ENCODE results near the gene CFTR. TPM values are rescaled to one million over a fixed set of nuclear protein-coding genes. Genes with fewer than 3 reads are reported as not detected.

CFTR gene
- total RNA-seq, 1 donor from 2014 or later: 11.0 TPM

DNA sequence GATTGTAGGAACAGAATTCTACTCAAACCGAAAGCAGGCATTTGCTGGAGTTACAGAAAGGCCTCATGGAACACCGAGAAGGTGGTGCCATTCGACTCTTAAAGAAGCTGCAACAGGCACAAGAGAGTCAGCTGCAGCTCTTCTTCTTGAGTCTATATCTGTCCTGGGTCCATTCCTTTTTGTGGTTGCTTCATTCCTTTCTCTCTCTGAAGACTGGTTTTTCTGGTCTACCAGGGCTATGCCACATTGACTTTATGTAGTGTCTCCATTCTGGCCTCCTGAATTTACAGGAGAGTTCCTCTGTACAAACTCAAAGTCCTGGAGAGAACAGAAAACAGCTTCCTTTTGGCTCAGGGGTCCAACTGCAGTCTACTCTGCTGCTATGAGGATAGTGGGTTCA lies 132.8 kb downstream of the CFTR start:
- H3K4me3 Mint-ChIP-seq: peak overlapping the region; percentile 55
- H3K27me3 Mint-ChIP-seq: no peaks in the 10 kb centered on the region
- H3K36me3 Mint-ChIP-seq: no peaks in the 10 kb centered on the region
- peak overlapping the region; percentile 70 for H3K27ac Mint-ChIP-seq
- DNase-seq (ENCODE audit: extremely low spot score, unreplicated experiment): no peak
- peaks cover 3% of the 10 kb centered on the region for H3K4me1 Mint-ChIP-seq (ENCODE audit: unreplicated experiment)
- TF ChIP-seq, protein P1, sequence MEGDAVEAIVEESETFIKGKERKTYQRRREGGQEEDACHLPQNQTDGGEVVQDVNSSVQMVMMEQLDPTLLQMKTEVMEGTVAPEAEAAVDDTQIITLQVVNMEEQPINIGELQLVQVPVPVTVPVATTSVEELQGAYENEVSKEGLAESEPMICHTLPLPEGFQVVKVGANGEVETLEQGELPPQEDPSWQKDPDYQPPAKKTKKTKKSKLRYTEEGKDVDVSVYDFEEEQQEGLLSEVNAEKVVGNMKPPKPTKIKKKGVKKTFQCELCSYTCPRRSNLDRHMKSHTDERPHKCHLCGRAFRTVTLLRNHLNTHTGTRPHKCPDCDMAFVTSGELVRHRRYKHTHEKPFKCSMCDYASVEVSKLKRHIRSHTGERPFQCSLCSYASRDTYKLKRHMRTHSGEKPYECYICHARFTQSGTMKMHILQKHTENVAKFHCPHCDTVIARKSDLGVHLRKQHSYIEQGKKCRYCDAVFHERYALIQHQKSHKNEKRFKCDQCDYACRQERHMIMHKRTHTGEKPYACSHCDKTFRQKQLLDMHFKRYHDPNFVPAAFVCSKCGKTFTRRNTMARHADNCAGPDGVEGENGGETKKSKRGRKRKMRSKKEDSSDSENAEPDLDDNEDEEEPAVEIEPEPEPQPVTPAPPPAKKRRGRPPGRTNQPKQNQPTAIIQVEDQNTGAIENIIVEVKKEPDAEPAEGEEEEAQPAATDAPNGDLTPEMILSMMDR (conservative IDR thresholded peaks at IDR 0.05): no peak
- no peaks in the 10 kb centered on the region for H3K9me3 Mint-ChIP-seq

DNA sequence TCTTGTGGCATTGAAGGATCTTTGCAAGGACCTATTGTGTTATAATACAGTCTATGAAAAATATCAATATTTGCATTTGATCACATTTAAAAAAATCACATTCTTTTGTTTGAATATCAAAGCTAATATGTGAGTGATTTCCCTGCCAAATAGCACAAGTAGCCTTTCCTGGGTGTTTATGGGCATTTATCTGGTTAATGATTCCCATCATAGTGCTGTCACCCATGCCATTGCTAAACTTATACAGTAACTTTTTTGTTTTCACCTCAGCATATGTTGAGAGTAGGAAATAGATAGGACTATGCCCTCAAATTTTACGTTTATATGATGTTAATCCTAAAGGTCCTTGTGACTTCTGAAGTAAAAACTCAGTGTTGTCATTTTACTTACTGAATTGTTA lies 136.9 kb downstream of the CFTR start:
- Mint-ChIP-seq H3K4me3 (no peak overlapping the region), H3K9me3 (no peaks in the 10 kb centered on the region), H3K36me3 (no peaks in the 10 kb centered on the region), H3K27me3 (no peaks in the 10 kb centered on the region), H3K4me1 (ENCODE audit: unreplicated experiment) (peaks cover 3% of the 10 kb centered on the region), H3K27ac (no peak overlapping the region)
- TF ChIP-seq, protein P1 (conservative IDR thresholded peaks at IDR 0.05): no peak
- DNase-seq (ENCODE audit: extremely low spot score, unreplicated experiment): no peak

DNA sequence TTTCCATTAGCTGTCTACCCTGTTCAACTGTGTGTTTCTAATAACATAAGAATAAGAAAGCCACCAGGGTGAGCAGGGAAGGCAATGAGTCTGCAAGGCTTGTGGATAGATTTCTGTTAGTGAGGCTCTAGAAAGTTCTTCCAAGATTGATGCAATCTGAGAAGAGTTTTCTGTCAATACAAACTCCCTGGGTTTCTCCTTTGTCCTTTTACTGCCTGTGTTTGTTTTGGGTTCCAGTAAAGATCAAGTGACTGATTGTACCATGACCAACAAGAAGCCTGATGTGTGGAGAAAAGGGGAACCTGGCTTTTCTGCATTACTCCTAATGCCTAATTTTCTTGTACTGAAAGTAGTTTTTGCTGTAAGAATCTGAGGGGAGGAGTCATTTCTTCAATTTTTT lies 139.9 kb downstream of the CFTR start:
- TF ChIP-seq, protein P1 (conservative IDR thresholded peaks at IDR 0.05): no peak
- no peaks in the 10 kb centered on the region for H3K36me3 Mint-ChIP-seq
- H3K27ac Mint-ChIP-seq: no peak overlapping the region
- H3K9me3 Mint-ChIP-seq: no peaks in the 10 kb centered on the region
- no peaks in the 10 kb centered on the region for H3K27me3 Mint-ChIP-seq
- H3K4me1 Mint-ChIP-seq (ENCODE audit: unreplicated experiment): no peaks in the 10 kb centered on the region
- no peak for DNase-seq (ENCODE audit: extremely low spot score, unreplicated experiment)
- H3K4me3 Mint-ChIP-seq: no peak overlapping the region

DNA sequence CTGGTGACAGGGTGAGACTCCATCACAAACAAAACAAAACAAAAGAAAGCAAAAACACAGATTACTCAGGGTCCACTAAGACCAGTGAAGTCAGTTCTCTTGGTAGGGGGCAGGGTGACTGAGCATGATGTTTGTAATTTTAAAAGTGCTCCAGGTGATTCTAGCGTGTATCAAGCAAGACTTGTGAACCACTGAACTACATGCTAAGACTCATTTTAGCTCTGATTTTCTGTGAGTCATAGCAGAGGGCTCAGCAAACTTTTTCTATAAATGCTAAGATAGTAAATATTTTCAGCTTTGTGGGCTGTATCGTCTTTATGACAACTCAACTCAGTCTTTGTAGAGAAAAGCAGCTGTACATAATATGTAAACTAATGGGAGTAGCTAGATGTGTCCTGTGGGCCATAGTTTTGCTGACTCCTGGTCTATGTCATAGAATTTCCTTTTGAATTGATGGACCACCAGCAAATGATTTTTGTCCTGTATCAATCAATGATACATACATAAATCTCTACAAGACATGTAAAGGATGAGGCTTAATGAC lies 141.3 kb downstream of the CFTR start:
- no peaks in the 10 kb centered on the region for H3K36me3 Mint-ChIP-seq
- no peak overlapping the region for H3K27ac Mint-ChIP-seq

DNA sequence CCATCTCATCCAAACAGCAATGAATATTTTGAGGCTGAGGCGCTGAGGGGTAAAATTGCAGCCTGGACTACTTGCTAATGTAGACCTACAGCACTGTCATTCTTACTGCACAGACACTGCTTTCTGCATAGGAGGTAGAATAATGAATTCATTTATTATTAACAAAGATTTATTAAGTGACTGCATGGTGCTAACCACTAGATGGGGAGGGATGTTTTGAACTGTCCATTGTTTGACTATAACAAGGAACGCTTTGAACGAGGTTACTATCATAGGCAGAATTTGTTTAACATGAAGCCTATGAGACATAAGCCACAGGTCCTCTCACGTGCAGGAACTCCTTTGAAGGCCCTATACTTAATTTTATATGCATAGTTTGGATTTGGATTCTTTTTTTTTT lies 143.8 kb downstream of the CFTR start:
- Mint-ChIP-seq H3K4me1 (ENCODE audit: unreplicated experiment) (peaks cover 3% of the 10 kb centered on the region), H3K27ac (no peak overlapping the region)
- DNase-seq (ENCODE audit: extremely low spot score, unreplicated experiment): no peak

More for the DNA sequence above, 141.3 kb downstream of the CFTR start:
- no peak overlapping the region for H3K4me3 Mint-ChIP-seq
- no peaks in the 10 kb centered on the region for H3K9me3 Mint-ChIP-seq
- TF ChIP-seq, protein P1 (conservative IDR thresholded peaks at IDR 0.05): no peak
- DNase-seq (ENCODE audit: extremely low spot score, unreplicated experiment): no peak
- no peaks in the 10 kb centered on the region for H3K27me3 Mint-ChIP-seq
- no peaks in the 10 kb centered on the region for H3K4me1 Mint-ChIP-seq (ENCODE audit: unreplicated experiment)

More for the DNA sequence above, 143.8 kb downstream of the CFTR start:
- Mint-ChIP-seq H3K4me3 (no peak overlapping the region), H3K27me3 (no peaks in the 10 kb centered on the region), H3K9me3 (no peaks in the 10 kb centered on the region), H3K36me3 (no peaks in the 10 kb centered on the region)
- TF ChIP-seq, protein P1 (conservative IDR thresholded peaks at IDR 0.05): no peak
